Measurements from ENCODE around the gene ABCA2. TPM values are rescaled to one million over a fixed set of nuclear protein-coding genes. Genes with fewer than 3 reads are reported as not detected.

ABCA2 gene
- polyA plus RNA-seq, 1 experiment: 16.0 TPM

DNA sequence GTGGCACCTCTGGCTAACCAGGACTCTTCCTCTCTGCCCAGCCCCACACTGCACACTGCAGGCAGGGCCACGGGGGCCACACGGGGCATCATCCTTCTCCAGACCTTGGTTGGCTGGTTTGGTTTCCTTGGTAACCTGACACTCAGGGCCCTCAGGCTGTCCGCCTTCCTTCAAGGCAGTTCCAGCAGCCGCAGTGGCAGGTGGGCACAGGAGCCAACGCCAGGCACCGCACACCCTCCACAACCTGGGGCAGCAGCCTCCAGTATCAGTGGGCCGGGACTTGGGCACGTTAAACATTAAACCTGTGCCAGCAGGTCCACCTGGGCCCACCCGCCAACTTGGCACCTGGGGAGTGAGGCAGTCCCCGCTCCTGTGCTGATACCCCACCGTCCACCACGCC is 16.0 kb upstream of the ABCA2 start:
- Histone ChIP-seq H3K36me3 (ENCODE audit: control insufficient read depth, insufficient read depth, low read length) (peaks cover 11% of the 10 kb centered on the region), H3K4me3 (ENCODE audit: low read depth, low read length) (no peak overlapping the region), H3K27me3 (ENCODE audit: control insufficient read depth, insufficient read depth, low read length) (peaks cover 2% of the 10 kb centered on the region; the same call in 1 of the 2 replicates)
- TF ChIP-seq, protein P1, sequence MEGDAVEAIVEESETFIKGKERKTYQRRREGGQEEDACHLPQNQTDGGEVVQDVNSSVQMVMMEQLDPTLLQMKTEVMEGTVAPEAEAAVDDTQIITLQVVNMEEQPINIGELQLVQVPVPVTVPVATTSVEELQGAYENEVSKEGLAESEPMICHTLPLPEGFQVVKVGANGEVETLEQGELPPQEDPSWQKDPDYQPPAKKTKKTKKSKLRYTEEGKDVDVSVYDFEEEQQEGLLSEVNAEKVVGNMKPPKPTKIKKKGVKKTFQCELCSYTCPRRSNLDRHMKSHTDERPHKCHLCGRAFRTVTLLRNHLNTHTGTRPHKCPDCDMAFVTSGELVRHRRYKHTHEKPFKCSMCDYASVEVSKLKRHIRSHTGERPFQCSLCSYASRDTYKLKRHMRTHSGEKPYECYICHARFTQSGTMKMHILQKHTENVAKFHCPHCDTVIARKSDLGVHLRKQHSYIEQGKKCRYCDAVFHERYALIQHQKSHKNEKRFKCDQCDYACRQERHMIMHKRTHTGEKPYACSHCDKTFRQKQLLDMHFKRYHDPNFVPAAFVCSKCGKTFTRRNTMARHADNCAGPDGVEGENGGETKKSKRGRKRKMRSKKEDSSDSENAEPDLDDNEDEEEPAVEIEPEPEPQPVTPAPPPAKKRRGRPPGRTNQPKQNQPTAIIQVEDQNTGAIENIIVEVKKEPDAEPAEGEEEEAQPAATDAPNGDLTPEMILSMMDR (IDR thresholded peaks at IDR 0.05; ENCODE audit: insufficient read depth, low read depth, low read length): no peak
- ChIA-PET POLR2A (no interaction called here), CTCF (interaction anchor here (2.0 to 3.0 kb wide), 3 partner anchors 9 to 20 kb away, joined by 7 to 21 read pairs (median 14); partner anchors contain the start of gene ABCA2)
- no peak for DNase-seq (ENCODE audit: low read depth)

DNA sequence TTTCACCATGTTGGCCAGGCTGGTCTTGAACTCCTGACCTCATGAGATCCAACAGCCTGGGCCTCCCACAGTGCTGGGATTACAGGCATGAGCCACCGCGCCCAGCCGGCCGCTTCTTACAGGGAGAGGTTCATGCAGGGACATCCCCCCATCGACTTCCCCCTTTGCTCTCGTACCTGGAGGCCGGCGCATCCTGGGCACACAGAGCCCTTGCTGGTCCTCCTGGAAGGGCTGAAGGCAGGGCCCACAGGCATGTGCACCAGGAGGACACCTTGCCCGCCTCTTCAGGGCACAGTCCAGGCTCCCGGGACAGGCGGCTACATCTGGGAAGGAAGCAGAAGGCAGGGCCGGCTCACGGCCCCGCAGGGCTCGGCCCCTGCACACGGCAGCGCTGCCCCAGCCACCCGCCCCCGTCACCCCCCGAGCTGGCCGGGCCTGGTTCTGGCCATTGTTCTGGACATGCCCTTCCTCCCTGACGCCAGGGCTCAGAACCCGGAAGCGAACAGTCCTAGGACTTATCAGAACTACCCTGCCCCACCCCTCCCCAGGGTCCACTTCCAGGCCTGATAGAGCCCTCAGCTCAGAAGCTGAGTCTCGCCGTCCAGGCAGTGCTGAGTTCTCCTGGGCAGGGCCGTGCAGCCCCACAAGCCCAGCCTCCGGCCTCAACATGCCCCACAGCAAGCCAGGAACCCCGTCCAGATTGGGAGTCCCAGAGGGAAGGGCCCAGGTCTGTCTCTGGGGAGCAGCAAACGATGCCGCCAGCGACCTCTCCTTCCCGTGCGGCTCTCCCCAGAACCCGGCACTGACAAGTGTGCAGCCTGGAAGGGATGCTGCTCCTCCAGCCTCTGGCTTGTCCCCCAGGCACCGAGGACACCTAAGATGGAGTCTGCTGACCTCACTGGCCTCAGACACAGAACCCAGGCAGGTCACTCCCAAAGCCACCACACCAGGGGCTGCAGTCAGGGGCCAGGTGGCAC is 15.0 kb upstream of the ABCA2 start:
- DNase-seq (ENCODE audit: low read depth): no peak
- H3K27me3 ChIP-seq (ENCODE audit: control insufficient read depth, insufficient read depth, low read length): peaks cover 2% of the 10 kb centered on the region; the same call in 1 of the 2 replicates
- POLR2A ChIA-PET: no interaction called here
- TF ChIP-seq, protein P1 (IDR thresholded peaks at IDR 0.05; ENCODE audit: insufficient read depth, low read depth, low read length): no peak
- CTCF ChIA-PET: interaction anchor here (2.0 to 3.0 kb wide), 3 partner anchors 8 to 21 kb away, joined by 7 to 21 read pairs (median 14); partner anchors contain the start of gene ABCA2
- H3K4me3 ChIP-seq (ENCODE audit: low read depth, low read length): no peak overlapping the region
- peaks cover 16% of the 10 kb centered on the region for H3K36me3 ChIP-seq (ENCODE audit: control insufficient read depth, insufficient read depth, low read length)

DNA sequence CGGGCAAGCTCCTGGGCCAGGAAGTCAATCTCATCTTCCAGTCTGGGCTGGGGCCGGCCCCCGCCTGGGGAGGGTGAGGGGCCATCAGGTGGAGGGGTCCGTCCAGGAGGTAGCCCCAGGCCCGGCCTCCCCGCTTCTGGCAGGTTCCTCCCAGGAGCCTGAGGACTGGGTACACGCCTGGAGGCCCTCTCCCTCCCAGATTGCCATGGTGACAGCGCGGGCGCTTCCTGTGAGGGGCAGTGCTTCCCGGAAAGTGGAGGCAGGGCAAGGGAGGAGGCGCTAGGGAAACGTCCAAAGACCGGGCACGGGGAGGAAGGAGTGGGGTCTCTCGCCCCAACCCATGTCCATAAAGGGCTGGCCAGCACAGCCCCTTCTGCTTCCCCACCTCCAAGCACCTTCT is 13.1 kb upstream of the ABCA2 start:
- ChIA-PET CTCF (interaction anchor here (1.3 kb wide), 1 partner anchor 26 kb away, joined by 3 read pairs; no protein-coding TSS in a partner anchor), POLR2A (no interaction called here)
- no peaks in the 10 kb centered on the region for H3K27me3 ChIP-seq (ENCODE audit: control insufficient read depth, insufficient read depth, low read length)
- H3K4me3 ChIP-seq (ENCODE audit: low read depth, low read length): no peak overlapping the region
- DNase-seq (ENCODE audit: low read depth): no peak
- TF ChIP-seq, protein P1 (IDR thresholded peaks at IDR 0.05; ENCODE audit: insufficient read depth, low read depth, low read length): no peak
- H3K36me3 ChIP-seq (ENCODE audit: control insufficient read depth, insufficient read depth, low read length): peaks cover 17% of the 10 kb centered on the region

DNA sequence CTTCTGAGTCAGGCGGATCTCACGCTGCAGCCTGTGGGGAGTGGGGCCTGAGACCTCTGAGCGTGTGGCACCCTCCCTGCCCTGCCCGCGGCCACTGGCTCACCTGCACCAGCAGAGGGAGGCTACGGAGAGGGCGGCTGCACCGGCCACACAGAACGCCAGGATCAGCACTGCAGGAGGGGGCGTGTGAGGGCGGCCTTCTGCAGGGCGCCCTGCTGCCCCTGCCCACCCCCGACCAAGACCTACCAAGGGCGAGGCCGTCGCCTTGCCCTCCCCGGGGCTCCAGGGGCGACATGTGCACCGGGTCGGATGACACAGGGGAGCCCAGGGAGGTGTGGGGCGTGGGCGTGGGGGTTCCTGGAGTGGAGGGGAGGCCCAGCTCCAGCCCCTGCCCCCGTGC is 12.5 kb upstream of the ABCA2 start:
- POLR2A ChIA-PET: no interaction called here

More for the DNA sequence above, 12.5 kb upstream of the ABCA2 start:
- CTCF ChIA-PET: interaction anchor here (1.3 kb wide), 1 partner anchor 26 kb away, joined by 3 read pairs; no protein-coding TSS in a partner anchor
- no peak for DNase-seq (ENCODE audit: low read depth)
- Histone ChIP-seq H3K36me3 (ENCODE audit: control insufficient read depth, insufficient read depth, low read length) (peaks cover 17% of the 10 kb centered on the region), H3K4me3 (ENCODE audit: low read depth, low read length) (no peak overlapping the region), H3K27me3 (ENCODE audit: control insufficient read depth, insufficient read depth, low read length) (no peaks in the 10 kb centered on the region)
- TF ChIP-seq, protein P1 (IDR thresholded peaks at IDR 0.05; ENCODE audit: insufficient read depth, low read depth, low read length): no peak
